PFSK-1 (cell line): ENCODE results near the gene STAT4.

Source experiments
- POLR2AphosphoS5 ChIP-seq: IDR thresholded peaks from 2 replicates; pipeline ENCODE4 v1.6.1; 2012; ENCODE audit warnings: low read depth, mild to moderate bottlenecking, control low read depth, low read length, moderate library complexity
- TAF1 ChIP-seq: IDR thresholded peaks from 2 replicates; pipeline ENCODE4 v1.6.1; 2012; ENCODE audit warnings: low read length, control low read depth, borderline replicate concordance; ENCODE audit not compliant: insufficient read depth
- TF ChIP-seq, protein P1 (sequence below), 2 experiments: IDR thresholded peaks; 2 replicates each; pipeline versions ENCODE4 v1.6.1 to v1.8.0; 2011 to 2012; ENCODE audit warnings: low read depth in 2 of 2, low read length in 2 of 2, control low read depth in 1 of 2, inconsistent platforms in 1 of 2, mild to moderate bottlenecking in 1 of 2, moderate library complexity in 1 of 2; ENCODE audit not compliant: insufficient read depth in 1 of 2

DNA sequence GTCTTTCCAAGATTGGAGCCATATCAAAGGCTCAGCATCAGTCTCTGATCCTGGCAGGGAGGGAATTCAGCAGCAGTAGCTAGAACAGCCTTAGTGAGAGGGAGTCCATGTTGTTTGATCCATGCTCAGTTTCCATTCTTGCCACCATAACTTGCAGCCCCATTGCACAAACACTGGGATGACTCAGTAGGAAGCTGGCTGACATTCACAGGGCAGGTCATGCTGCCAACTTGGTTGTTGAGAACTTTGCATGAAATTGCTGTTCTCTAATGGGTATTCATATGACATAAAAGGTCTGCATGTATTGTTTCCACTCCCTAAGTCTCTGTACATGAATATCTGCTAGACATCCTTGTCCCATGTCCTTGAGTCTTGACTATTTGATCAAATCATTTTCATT lies 29.9 kb upstream of the STAT4 start:
- TF ChIP-seq TAF1 (no peak), POLR2AphosphoS5 (no peak)
- TF ChIP-seq, protein P1, sequence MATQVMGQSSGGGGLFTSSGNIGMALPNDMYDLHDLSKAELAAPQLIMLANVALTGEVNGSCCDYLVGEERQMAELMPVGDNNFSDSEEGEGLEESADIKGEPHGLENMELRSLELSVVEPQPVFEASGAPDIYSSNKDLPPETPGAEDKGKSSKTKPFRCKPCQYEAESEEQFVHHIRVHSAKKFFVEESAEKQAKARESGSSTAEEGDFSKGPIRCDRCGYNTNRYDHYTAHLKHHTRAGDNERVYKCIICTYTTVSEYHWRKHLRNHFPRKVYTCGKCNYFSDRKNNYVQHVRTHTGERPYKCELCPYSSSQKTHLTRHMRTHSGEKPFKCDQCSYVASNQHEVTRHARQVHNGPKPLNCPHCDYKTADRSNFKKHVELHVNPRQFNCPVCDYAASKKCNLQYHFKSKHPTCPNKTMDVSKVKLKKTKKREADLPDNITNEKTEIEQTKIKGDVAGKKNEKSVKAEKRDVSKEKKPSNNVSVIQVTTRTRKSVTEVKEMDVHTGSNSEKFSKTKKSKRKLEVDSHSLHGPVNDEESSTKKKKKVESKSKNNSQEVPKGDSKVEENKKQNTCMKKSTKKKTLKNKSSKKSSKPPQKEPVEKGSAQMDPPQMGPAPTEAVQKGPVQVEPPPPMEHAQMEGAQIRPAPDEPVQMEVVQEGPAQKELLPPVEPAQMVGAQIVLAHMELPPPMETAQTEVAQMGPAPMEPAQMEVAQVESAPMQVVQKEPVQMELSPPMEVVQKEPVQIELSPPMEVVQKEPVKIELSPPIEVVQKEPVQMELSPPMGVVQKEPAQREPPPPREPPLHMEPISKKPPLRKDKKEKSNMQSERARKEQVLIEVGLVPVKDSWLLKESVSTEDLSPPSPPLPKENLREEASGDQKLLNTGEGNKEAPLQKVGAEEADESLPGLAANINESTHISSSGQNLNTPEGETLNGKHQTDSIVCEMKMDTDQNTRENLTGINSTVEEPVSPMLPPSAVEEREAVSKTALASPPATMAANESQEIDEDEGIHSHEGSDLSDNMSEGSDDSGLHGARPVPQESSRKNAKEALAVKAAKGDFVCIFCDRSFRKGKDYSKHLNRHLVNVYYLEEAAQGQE (IDR thresholded peaks at IDR 0.05; ENCODE audit: insufficient read depth in 1 of 2, low read depth in 2 of 2, low read length in 2 of 2): no peak
